CD4-positive, alpha-beta memory T cell (primary cell): Measurements from ENCODE around the gene RAB38. TPM values are rescaled to one million over a fixed set of nuclear protein-coding genes. Genes with fewer than 3 reads are reported as not detected.

Source experiments
- CTCF ChIA-PET: fragments of 350-600 bp; sonication (Branson Sonifier 250); formaldehyde crosslinking; loops from one replicate; lab custom pipeline; 2021; ENCODE audit warnings: inconsistent platforms; ENCODE audit not compliant: partially characterized antibody; lab: Charles Lee
- POLR2A ChIA-PET: fragments of 350-600 bp; sonication (Branson Sonifier 250); formaldehyde crosslinking; loops from one replicate; lab custom pipeline; 2021; ENCODE audit not compliant: partially characterized antibody; lab: Charles Lee
- DNase-seq, 5 donors: peaks; one replicate each; pipeline versions ENCODE4 v3.0.0 to v3.0.0-alpha.2; 2020 to 2022; ENCODE audit warnings: mixed read lengths in 1 of 5
- H3K27ac ChIP-seq: one replicate; pipeline ENCODE4 v1.7.0; 2013; ENCODE audit warnings: low read depth, low read length
- H3K27me3 ChIP-seq: 2 replicates; pipeline ENCODE4 v1.7.0; 2013; ENCODE audit warnings: mild to moderate bottlenecking, low read length, moderate library complexity; ENCODE audit not compliant: insufficient read depth
- H3K36me3 ChIP-seq: 2 replicates; pipeline ENCODE4 v1.7.0; 2013; ENCODE audit warnings: mild to moderate bottlenecking, low read length, moderate library complexity; ENCODE audit not compliant: insufficient read depth
- H3K4me1 ChIP-seq: 2 replicates; pipeline ENCODE4 v1.7.0; 2013; ENCODE audit warnings: mild to moderate bottlenecking, low read length, moderate library complexity; ENCODE audit not compliant: insufficient read depth
- H3K4me3 ChIP-seq, 2 donors: one replicate each; pipeline ENCODE4 v1.7.0; 2013; ENCODE audit warnings: low read length in 2 of 2, mild to moderate bottlenecking in 1 of 2
- H3K9me3 ChIP-seq, 2 donors: one replicate each; pipeline ENCODE4 v1.7.0; 2013; ENCODE audit warnings: low read length in 2 of 2, control low read depth in 1 of 2; ENCODE audit not compliant: control insufficient read depth in 1 of 2
- H3K27ac Mint-ChIP-seq, 7 donors: one replicate each; pipeline ENCODE4 v1.8.0; 2020 to 2021; ENCODE audit warnings: mixed read lengths in 7 of 7, mild to moderate bottlenecking in 6 of 7, inconsistent platforms in 3 of 7, moderate library complexity in 3 of 7
- H3K27me3 Mint-ChIP-seq, 2 donors: one replicate each; pipeline ENCODE4 v1.8.0; 2020 to 2021; ENCODE audit warnings: mixed read lengths in 2 of 2
- H3K36me3 Mint-ChIP-seq, 2 donors: one replicate each; pipeline ENCODE4 v1.8.0; 2020 to 2021; ENCODE audit warnings: mixed read lengths in 2 of 2, inconsistent platforms in 1 of 2, mild to moderate bottlenecking in 1 of 2
- H3K4me1 Mint-ChIP-seq, 4 donors: one replicate each; pipeline ENCODE4 v1.8.0; 2020 to 2021; ENCODE audit warnings: mixed read lengths in 4 of 4, mild to moderate bottlenecking in 1 of 4
- H3K4me3 Mint-ChIP-seq, 8 donors: one replicate each; pipeline ENCODE4 v1.8.0; 2020 to 2021; ENCODE audit warnings: mixed read lengths in 8 of 8, mild to moderate bottlenecking in 7 of 8, moderate library complexity in 6 of 8, inconsistent platforms in 3 of 8
- H3K9me3 Mint-ChIP-seq, 8 donors: one replicate each; pipeline ENCODE4 v1.8.0; 2020 to 2021; ENCODE audit warnings: mixed read lengths in 8 of 8, mild to moderate bottlenecking in 5 of 8, inconsistent platforms in 3 of 8, moderate library complexity in 1 of 8
- intact Hi-C: fragments of 100-400 bp; cut with micrococcal nuclease; formaldehyde crosslinking; loops from one replicate; pipeline ENCODE4 v1.15.1; 2023
- microRNA-seq: library from miRNA; unstranded; fragments of <30 nt; microRNA quantifications from one replicate; pipeline ENCODE4 v1.2.0, GENCODE V29; 2021; ENCODE audit warnings: borderline replicate concordance, borderline number of aligned reads, borderline microRNAs expressed, mixed read lengths
- polyA plus RNA-seq, 2 donors: library from polyadenylated mRNA; unstranded; fragments of 300-500 nt; fragmentation: Illumina TruSeq; gene quantifications; one replicate each; pipeline ENCODE4 v1.2.3, GENCODE V29; 2021
- total RNA-seq, 2 experiments: library from RNA; stranded (reverse); gene quantifications; one replicate each; pipeline ENCODE4 v1.2.3, GENCODE V29; 2021

The RAB38 gene
- total and polyA plus RNA-seq, 4 experiments from 2014 or later, result 0.30 to 1.0 (median 0.56) TPM

- Histone ChIP-seq H3K36me3 (no peaks in the 10 kb centered on the region), H3K4me3 (no peak overlapping the region), H3K4me1 (no peaks in the 10 kb centered on the region), H3K9me3 (no peaks in the 10 kb centered on the region), H3K27ac (no peak overlapping the region), H3K27me3 (no peaks in the 10 kb centered on the region)
- H3K9me3 Mint-ChIP-seq, result peaks cover 0 to 2% (median 0%) of the 10 kb centered on the region in 8 donors
- H3K36me3 Mint-ChIP-seq, result no peaks in the 10 kb centered on the region
- intact Hi-C loops, result no loop called here
- DNase-seq, result no peak
- peaks cover 5 to 6% of the 10 kb centered on the region in 2 donors for H3K27me3 Mint-ChIP-seq
- H3K27ac Mint-ChIP-seq, result no peak overlapping the region
- CTCF ChIA-PET, result interaction anchor here (1.2 kb wide), 1 partner anchor 480 kb away, joined by 3 read pairs; no protein-coding TSS in a partner anchor
- POLR2A ChIA-PET, result no interaction called here
- H3K4me1 Mint-ChIP-seq, result no peaks in the 10 kb centered on the region
- no peak overlapping the region for H3K4me3 Mint-ChIP-seq
Observed at GRCh38 chr11:88064097-88064705, 111.0 kb downstream of the RAB38 start.

Small RNA genes lying within 50 kb of the gene (microRNA-seq; reads per million reads assigned to microRNA genes)
- gene MIR3166, result not detected

Other genes with a start within 250 kb of the RAB38 start
- gene CTSC, start 162.3 kb upstream of the RAB38 start, total RNA-seq, result 10 to 100 TPM; 57.1 to 60.0 TPM
- gene CTSC, start 162.3 kb upstream of the RAB38 start, polyA plus RNA-seq, result 100 to 1,000 TPM; 139 to 161 TPM